SKM-1 (cell line): ENCODE data around the gene CDH4.

Source experiments
- DNase-seq: peaks from one replicate; lab custom pipeline; 2025; ENCODE audit not compliant: unreplicated experiment; lab: John Stamatoyannopoulos, UW

Gene CDH4

GRCh38 chr20:61619751-61620150 lies 367.7 kb downstream of the CDH4 start:
- no peak for DNase-seq

GRCh38 chr20:61620174-61620573 lies 368.1 kb downstream of the CDH4 start:
- no peak for DNase-seq

GRCh38 chr20:61621035-61621730 lies 369.1 kb downstream of the CDH4 start:
- DNase-seq = no peak

- DNase-seq = no peak
These were observed 369.8 kb downstream of the CDH4 start for GRCh38 chr20:61621852-61622251.

GRCh38 chr20:61623451-61623850 lies 371.4 kb downstream of the CDH4 start:
- no peak for DNase-seq

- no peak for DNase-seq
These were observed 373.2 kb downstream of the CDH4 start for GRCh38 chr20:61625246-61625645.

- DNase-seq = no peak
These were observed 374.4 kb downstream of the CDH4 start for GRCh38 chr20:61626412-61626811.

GRCh38 chr20:61627791-61628415 lies 375.8 kb downstream of the CDH4 start:
- no peak for DNase-seq

- no peak for DNase-seq
These were observed 376.4 kb downstream of the CDH4 start for GRCh38 chr20:61628480-61628879.

GRCh38 chr20:61628901-61629601 lies 377.0 kb downstream of the CDH4 start:
- no peak for DNase-seq

- no peak for DNase-seq
These were observed 377.7 kb downstream of the CDH4 start for GRCh38 chr20:61629602-61630390.

GRCh38 chr20:61630391-61630650 lies 378.3 kb downstream of the CDH4 start:
- DNase-seq = no peak

GRCh38 chr20:61630816-61631215 lies 378.8 kb downstream of the CDH4 start:
- DNase-seq = no peak

- DNase-seq = no peak
These were observed 379.7 kb downstream of the CDH4 start for GRCh38 chr20:61631751-61632150.

GRCh38 chr20:61633004-61633403 lies 380.9 kb downstream of the CDH4 start:
- no peak for DNase-seq

GRCh38 chr20:61634376-61635145 lies 382.5 kb downstream of the CDH4 start:
- DNase-seq = no peak

GRCh38 chr20:61635721-61636455 lies 383.8 kb downstream of the CDH4 start:
- no peak for DNase-seq

- DNase-seq = no peak
These were observed 384.6 kb downstream of the CDH4 start for GRCh38 chr20:61636531-61637116.

- DNase-seq = no peak
These were observed 386.9 kb downstream of the CDH4 start for GRCh38 chr20:61638802-61639585.
